Vagina (tissue), 2 donors: ENCODE measurements around the gene METTL4.

Experiments used
- POLR2A ChIP-seq, 2 donors: fragments of 450-650 bp; IDR thresholded peaks; one replicate each; pipeline ENCODE4 v1.6.1; 2017; ENCODE audit warnings: antibody characterized with exemption in 2 of 2, mild to moderate bottlenecking in 2 of 2, moderate library complexity in 2 of 2
- TF ChIP-seq, protein P1 (sequence below), 3 experiments: fragments of 450-650 bp in 2 of 3; fragments of 200-600 bp in 1 of 3; sonication (generic) in 1 of 3; IDR thresholded peaks; one replicate each; pipeline ENCODE4 v1.5.1; 2017 to 2019; ENCODE audit warnings: antibody characterized with exemption in 3 of 3, mild to moderate bottlenecking in 2 of 3, moderate library complexity in 2 of 3

DNA sequence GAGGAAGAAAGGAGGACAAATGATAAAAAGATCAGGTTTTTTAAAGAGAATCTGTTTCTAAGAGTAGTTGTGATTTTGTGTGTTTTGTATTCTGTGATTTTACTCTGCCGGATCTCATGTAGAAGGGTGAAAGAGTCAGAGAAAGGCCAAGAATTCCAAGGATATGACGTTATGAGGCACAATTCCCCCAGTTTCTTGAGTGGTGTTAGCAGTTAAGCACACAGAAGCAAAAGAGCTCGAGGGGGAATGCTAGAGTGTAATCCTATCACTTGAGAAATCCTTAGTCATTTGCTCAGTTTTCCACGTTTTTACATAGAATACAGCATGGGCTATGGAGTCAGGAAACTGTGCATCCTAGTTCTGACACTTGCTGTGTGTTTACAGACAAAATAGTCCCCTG is 34.8 kb downstream of the METTL4 start:
- TF ChIP-seq, protein P1, sequence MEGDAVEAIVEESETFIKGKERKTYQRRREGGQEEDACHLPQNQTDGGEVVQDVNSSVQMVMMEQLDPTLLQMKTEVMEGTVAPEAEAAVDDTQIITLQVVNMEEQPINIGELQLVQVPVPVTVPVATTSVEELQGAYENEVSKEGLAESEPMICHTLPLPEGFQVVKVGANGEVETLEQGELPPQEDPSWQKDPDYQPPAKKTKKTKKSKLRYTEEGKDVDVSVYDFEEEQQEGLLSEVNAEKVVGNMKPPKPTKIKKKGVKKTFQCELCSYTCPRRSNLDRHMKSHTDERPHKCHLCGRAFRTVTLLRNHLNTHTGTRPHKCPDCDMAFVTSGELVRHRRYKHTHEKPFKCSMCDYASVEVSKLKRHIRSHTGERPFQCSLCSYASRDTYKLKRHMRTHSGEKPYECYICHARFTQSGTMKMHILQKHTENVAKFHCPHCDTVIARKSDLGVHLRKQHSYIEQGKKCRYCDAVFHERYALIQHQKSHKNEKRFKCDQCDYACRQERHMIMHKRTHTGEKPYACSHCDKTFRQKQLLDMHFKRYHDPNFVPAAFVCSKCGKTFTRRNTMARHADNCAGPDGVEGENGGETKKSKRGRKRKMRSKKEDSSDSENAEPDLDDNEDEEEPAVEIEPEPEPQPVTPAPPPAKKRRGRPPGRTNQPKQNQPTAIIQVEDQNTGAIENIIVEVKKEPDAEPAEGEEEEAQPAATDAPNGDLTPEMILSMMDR (IDR thresholded peaks at IDR 0.05): no peak
- no peak for TF ChIP-seq POLR2A (IDR thresholded peaks at IDR 0.05)
